Keratinocyte (primary cell): Measurements from ENCODE around the gene PAK2. TPM values are rescaled to one million over a fixed set of nuclear protein-coding genes. Genes with fewer than 3 reads are reported as not detected.

Source experiments
- DNase-seq: peaks from one replicate; pipeline ENCODE4 v3.0.0-alpha.2; 2011; ENCODE audit warnings: low read depth, missing footprints, low spot score
- FAIRE-seq: peaks from 2 replicates; lab custom pipeline; 2011; peaks lifted over from hg19 to GRCh38; lab: Jason Lieb, UNC
- H2AFZ ChIP-seq: 2 replicates; pipeline ENCODE4 v1.6.0; 2012; ENCODE audit warnings: low read length, control low read depth, inconsistent platforms; ENCODE audit not compliant: control insufficient read depth
- H3K27ac ChIP-seq: 2 replicates; pipeline ENCODE4 v1.5.1; 2011; ENCODE audit warnings: low read length; ENCODE audit not compliant: control insufficient read depth, insufficient read depth
- H3K27me3 ChIP-seq: 3 replicates; pipeline ENCODE4 v1.6.0; 2011; ENCODE audit warnings: low read length; ENCODE audit not compliant: control insufficient read depth, insufficient read depth; ENCODE audit errors: extremely low read depth
- H3K36me3 ChIP-seq, 2 experiments: 2 replicates in 1 of 2; 3 replicates in 1 of 2; pipeline ENCODE4 v1.5.1; 2011; ENCODE audit warnings: low read length in 2 of 2, mild to moderate bottlenecking in 1 of 2; ENCODE audit not compliant: control insufficient read depth in 2 of 2, insufficient read depth in 2 of 2; ENCODE audit errors: extremely low read depth in 1 of 2
- H3K4me1 ChIP-seq: 3 replicates; pipeline ENCODE4 v1.5.1; 2011; ENCODE audit warnings: low read length; ENCODE audit not compliant: control insufficient read depth, insufficient read depth; ENCODE audit errors: extremely low read depth
- H3K4me2 ChIP-seq: 3 replicates; pipeline ENCODE4 v1.6.0; 2011; ENCODE audit warnings: low read depth, low read length; ENCODE audit not compliant: control insufficient read depth, insufficient read depth; ENCODE audit errors: extremely low read depth
- H3K4me3 ChIP-seq, 3 experiments: fragments of 200-600 bp in 1 of 3; sonication (generic) in 1 of 3; 2 replicates in 2 of 3; 3 replicates in 1 of 3; pipeline ENCODE4 v1.5.1; 2011 to 2016; ENCODE audit warnings: low read length in 3 of 3, mild to moderate bottlenecking in 3 of 3, control low read depth in 2 of 3, inconsistent platforms in 1 of 3, low read depth in 1 of 3, mixed read lengths in 1 of 3, mixed run types in 1 of 3, moderate library complexity in 1 of 3; ENCODE audit not compliant: control insufficient read depth in 2 of 3, insufficient read depth in 2 of 3; ENCODE audit errors: extremely low read depth in 1 of 3
- H3K79me2 ChIP-seq: 2 replicates; pipeline ENCODE4 v1.6.0; 2012; ENCODE audit warnings: low read length; ENCODE audit not compliant: control insufficient read depth, insufficient read depth
- H3K9ac ChIP-seq: 3 replicates; pipeline ENCODE4 v1.6.0; 2011; ENCODE audit warnings: low read length; ENCODE audit not compliant: control insufficient read depth, insufficient read depth; ENCODE audit errors: extremely low read depth
- H3K9me1 ChIP-seq: 3 replicates; pipeline ENCODE4 v1.6.0; 2011; ENCODE audit warnings: low read length; ENCODE audit not compliant: control insufficient read depth, insufficient read depth; ENCODE audit errors: extremely low read depth
- H3K9me3 ChIP-seq: 2 replicates; pipeline ENCODE4 v1.5.1; 2012; ENCODE audit warnings: low read depth, low read length; ENCODE audit not compliant: control insufficient read depth
- H4K20me1 ChIP-seq: 3 replicates; pipeline ENCODE4 v1.6.0; 2011; ENCODE audit warnings: low read length; ENCODE audit not compliant: control insufficient read depth, insufficient read depth; ENCODE audit errors: extremely low read depth
- CTCF ChIP-seq, 3 experiments: IDR thresholded peaks in 1 of 3; conservative IDR thresholded peaks in 1 of 3; optimal IDR thresholded peaks in 1 of 3; 2 replicates in 2 of 3; 3 replicates in 1 of 3; pipeline versions ENCODE3 to v1.5.1; 2011; ENCODE audit warnings: low read length in 3 of 3, mild to moderate bottlenecking in 3 of 3, moderate library complexity in 2 of 3, control low read depth in 1 of 3, inconsistent platforms in 1 of 3; ENCODE audit not compliant: insufficient read depth in 2 of 3; ENCODE audit errors: extremely low read depth in 1 of 3
- EZH2 ChIP-seq: IDR thresholded peaks from one replicate; pipeline ENCODE4 v1.6.1; 2012; ENCODE audit warnings: inconsistent platforms, mild to moderate bottlenecking, low read length, moderate library complexity
- dilution Hi-C: fragments of 300-500 bp; cut with MboI; formaldehyde crosslinking; loops from one replicate; pipeline ENCODE4 v1.7.0; 2020; ENCODE audit warnings: low sequenced_read_pairs; ENCODE audit not compliant: extremely low pct_ligation_motif_present
- polyA plus RNA-seq, 5 experiments: library from polyadenylated mRNA; depleted of rRNA in 3 of 5; stranded (reverse) in 3 of 5; stranded (forward) in 1 of 5; unstranded in 1 of 5; fragments of >200 nt; gene quantifications; 1 replicate in 1 of 5; 2 replicates in 3 of 5; 3 replicates in 1 of 5; pipeline versions ENCODE4 v1.2.1 to v1.2.3, GENCODE V29; 2011 to 2012; ENCODE audit warnings: missing spikeins in 2 of 5, low read depth in 1 of 5, low replicate concordance in 1 of 5

The PAK2 gene
- polyA plus RNA-seq, 1 donor (not counting 4 experiments of a cell fraction or from before 2014, with no cell fraction given) = 52.3 TPM

GRCh38 chr3:196756732-196757131 is 17.1 kb downstream of the PAK2 start:
- H4K20me1 ChIP-seq = no peaks in the 10 kb centered on the region
- no peak overlapping the region for H3K4me3 ChIP-seq
- TF ChIP-seq EZH2 = no peak
- no peak for TF ChIP-seq CTCF (optimal IDR thresholded peaks at IDR 0.05 in 1 of 3, IDR thresholded peaks at IDR 0.05 in 1 of 3, conservative IDR thresholded peaks at IDR 0.05 in 1 of 3; ENCODE audit: extremely low read depth in 1 of 3, insufficient read depth in 2 of 3, low read length in 3 of 3)
- peaks cover 3 to 6% of the 10 kb centered on the region in 2 experiments for H3K36me3 ChIP-seq
- DNase-seq (no peak), FAIRE-seq (no peak)
- H3K27ac ChIP-seq = no peak overlapping the region
- no peak overlapping the region for H3K4me2 ChIP-seq
- dilution Hi-C loops = no loop called here
- no peak overlapping the region for H2AFZ ChIP-seq
- no peak overlapping the region for H3K9ac ChIP-seq
- peaks cover 85% of the 10 kb centered on the region for H3K79me2 ChIP-seq
- H3K9me3 ChIP-seq = peaks cover 8% of the 10 kb centered on the region
- H3K9me1 ChIP-seq = no peaks in the 10 kb centered on the region
- no peaks in the 10 kb centered on the region for H3K27me3 ChIP-seq
- no peaks in the 10 kb centered on the region for H3K4me1 ChIP-seq

GRCh38 chr3:196757876-196758739 is 18.5 kb downstream of the PAK2 start:
- peaks cover 8% of the 10 kb centered on the region for H3K9me3 ChIP-seq
- no peak overlapping the region for H3K27ac ChIP-seq
- H3K9ac ChIP-seq = no peak overlapping the region
- TF ChIP-seq CTCF (optimal IDR thresholded peaks at IDR 0.05 in 1 of 3, IDR thresholded peaks at IDR 0.05 in 1 of 3, conservative IDR thresholded peaks at IDR 0.05 in 1 of 3; ENCODE audit: extremely low read depth in 1 of 3, insufficient read depth in 2 of 3, low read length in 3 of 3) = no peak
- no peak for TF ChIP-seq EZH2
- H3K4me1 ChIP-seq = no peaks in the 10 kb centered on the region
- no peak for FAIRE-seq
- no peaks in the 10 kb centered on the region for H3K27me3 ChIP-seq
- peaks cover 77% of the 10 kb centered on the region for H3K79me2 ChIP-seq
- DNase-seq = no peak
- H4K20me1 ChIP-seq = peaks cover 4% of the 10 kb centered on the region
- H3K4me2 ChIP-seq = no peak overlapping the region
- H2AFZ ChIP-seq = no peak overlapping the region
- peaks cover 3 to 6% of the 10 kb centered on the region in 2 experiments for H3K36me3 ChIP-seq
- dilution Hi-C loops = no loop called here
- H3K9me1 ChIP-seq = no peaks in the 10 kb centered on the region
- H3K4me3 ChIP-seq = no peak overlapping the region
